HL-60/S4 treated with retinoic acid at 250 ng/mL for 4 days and 3 days (cell line): ENCODE results near the gene NAALADL2.

Experiments
- in situ Hi-C: fragments of 300-500 bp; cut with MboI; formaldehyde crosslinking; loops from 2 replicates; pipeline ENCODE4 v1.7.0; 2022; ENCODE audit warnings: low sequenced_read_pairs

The NAALADL2 gene

GRCh38 chr3:175295248-175296130, 436.4 kb downstream of the NAALADL2 start:
- in situ Hi-C loops = no loop called here

- in situ Hi-C loops = no loop called here
Measured at GRCh38 chr3:175297216-175297615, 438.1 kb downstream of the NAALADL2 start.

GRCh38 chr3:175301741-175302140, 442.6 kb downstream of the NAALADL2 start:
- in situ Hi-C loops = no loop called here

- in situ Hi-C loops = no loop called here
Measured at GRCh38 chr3:175304404-175304803, 445.3 kb downstream of the NAALADL2 start.

GRCh38 chr3:175307642-175308041, 448.5 kb downstream of the NAALADL2 start:
- in situ Hi-C loops = no loop called here

- in situ Hi-C loops = no loop called here
Measured at GRCh38 chr3:175308097-175308496, 449.0 kb downstream of the NAALADL2 start.

GRCh38 chr3:175310046-175310445, 450.9 kb downstream of the NAALADL2 start:
- in situ Hi-C loops = no loop called here

- in situ Hi-C loops = no loop called here
Measured at GRCh38 chr3:175311404-175311803, 452.3 kb downstream of the NAALADL2 start.

- in situ Hi-C loops = no loop called here
Measured at GRCh38 chr3:175311946-175312345, 452.8 kb downstream of the NAALADL2 start.

GRCh38 chr3:175312791-175313190, 453.7 kb downstream of the NAALADL2 start:
- in situ Hi-C loops = no loop called here

GRCh38 chr3:175316799-175317198, 457.7 kb downstream of the NAALADL2 start:
- in situ Hi-C loops = no loop called here

GRCh38 chr3:175325440-175325839, 466.3 kb downstream of the NAALADL2 start:
- in situ Hi-C loops = no loop called here

- in situ Hi-C loops = no loop called here
Measured at GRCh38 chr3:175326041-175326440, 466.9 kb downstream of the NAALADL2 start.

- in situ Hi-C loops = no loop called here
Measured at GRCh38 chr3:175329373-175329772, 470.2 kb downstream of the NAALADL2 start.

GRCh38 chr3:175335229-175335628, 476.1 kb downstream of the NAALADL2 start:
- in situ Hi-C loops = no loop called here

- in situ Hi-C loops = no loop called here
Measured at GRCh38 chr3:175336406-175337133, 477.4 kb downstream of the NAALADL2 start.

- in situ Hi-C loops = no loop called here
Measured at GRCh38 chr3:175337631-175338030, 478.5 kb downstream of the NAALADL2 start.

- in situ Hi-C loops = no loop called here
Measured at GRCh38 chr3:175338775-175339535, 479.8 kb downstream of the NAALADL2 start.

GRCh38 chr3:175340338-175341015, 481.3 kb downstream of the NAALADL2 start:
- in situ Hi-C loops = no loop called here

GRCh38 chr3:175342196-175342595, 483.1 kb downstream of the NAALADL2 start:
- in situ Hi-C loops = no loop called here

- in situ Hi-C loops = no loop called here
Measured at GRCh38 chr3:175343946-175344345, 484.8 kb downstream of the NAALADL2 start.
